ENCODE results near the gene ERF.

DNA sequence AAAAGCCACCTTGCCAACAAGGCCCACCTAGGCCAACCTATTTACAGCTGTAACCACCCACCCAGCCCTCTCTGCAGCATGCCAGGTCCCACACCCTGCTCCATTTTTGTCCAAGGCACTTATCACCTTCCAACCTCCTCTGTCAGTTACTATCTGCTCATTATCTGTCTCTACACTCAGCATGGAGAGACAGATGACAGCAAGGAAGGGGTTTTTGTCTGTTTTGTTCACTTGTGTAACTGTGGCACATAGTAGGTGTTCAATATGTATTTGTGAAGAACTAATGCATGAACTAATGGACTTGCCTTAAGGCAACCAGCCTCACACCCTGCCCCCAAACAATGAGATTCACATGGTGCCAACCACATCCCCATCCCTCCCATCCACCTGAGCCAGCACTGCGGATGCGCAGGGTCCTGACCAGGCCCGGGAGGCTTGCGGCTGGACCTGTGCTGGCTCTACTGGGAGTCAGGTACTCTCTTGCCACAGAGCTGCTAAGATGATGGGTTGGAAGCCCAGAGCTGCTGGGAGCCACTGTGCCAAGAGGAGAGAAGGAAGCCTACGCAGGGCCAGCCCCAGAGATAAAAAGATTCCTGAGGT lies 54.7 kb downstream of the ERF start:
- TF ChIP-seq SP1 (IDR thresholded peaks at IDR 0.05) (no peak), FOXM1 (IDR thresholded peaks at IDR 0.05; ENCODE audit: borderline replicate concordance) (no peak), ELF4 (IDR thresholded peaks at IDR 0.05) (no peak), NFRKB (IDR thresholded peaks at IDR 0.05) (no peak), TARDBP (IDR thresholded peaks at IDR 0.05) (no peak), BHLHE40 (IDR thresholded peaks at IDR 0.05; ENCODE audit: borderline replicate concordance) (no peak), ARNT (IDR thresholded peaks at IDR 0.05) (no peak)
